Calu3 (cell line): ENCODE results near the gene MBL2. TPM values are rescaled to one million over a fixed set of nuclear protein-coding genes. Genes with fewer than 3 reads are reported as not detected.

ENCODE experiments used
- BruUV-seq: library from RNA; stranded (reverse); fragments of 400-500 nt; replicated peaks from 2 replicates; lab custom pipeline; 2021; lab: Mats Ljungman, UMichigan
- CTCF ChIA-PET: fragments of 300-600 bp; sonication (Branson Sonifier 250); formaldehyde crosslinking; loops from one replicate; lab custom pipeline; 2022; ENCODE audit warnings: antibody characterized with exemption; lab: Charles Lee
- DNase-seq: peaks from one replicate; pipeline ENCODE4 v3.0.0; 2022
- H3K27ac Mint-ChIP-seq: one replicate; pipeline ENCODE4 v1.8.0; 2022; ENCODE audit warnings: mixed read lengths; ENCODE audit not compliant: unreplicated experiment
- H3K27me3 Mint-ChIP-seq: one replicate; pipeline ENCODE4 v1.8.0; 2022; ENCODE audit warnings: mixed read lengths; ENCODE audit not compliant: unreplicated experiment
- H3K36me3 Mint-ChIP-seq: one replicate; pipeline ENCODE4 v1.8.0; 2022; ENCODE audit warnings: mild to moderate bottlenecking, moderate library complexity, mixed read lengths; ENCODE audit not compliant: insufficient read depth, unreplicated experiment
- H3K4me1 Mint-ChIP-seq: one replicate; pipeline ENCODE4 v1.8.0; 2022; ENCODE audit warnings: mild to moderate bottlenecking, low read depth, mixed read lengths; ENCODE audit not compliant: unreplicated experiment
- H3K4me3 Mint-ChIP-seq: one replicate; pipeline ENCODE4 v1.8.0; 2022; ENCODE audit warnings: mild to moderate bottlenecking, low read depth, moderate library complexity, mixed read lengths; ENCODE audit not compliant: unreplicated experiment
- H3K9me3 Mint-ChIP-seq: one replicate; pipeline ENCODE4 v1.8.0; 2022; ENCODE audit warnings: low read depth, mixed read lengths; ENCODE audit not compliant: unreplicated experiment
- CTCF ChIP-seq: fragments of 200-600 bp; IDR thresholded peaks from one replicate; pipeline ENCODE4 v1.8.0; 2022; ENCODE audit warnings: antibody characterized with exemption; ENCODE audit not compliant: unreplicated experiment
- intact Hi-C: fragments of 100-400 bp; cut with micrococcal nuclease; formaldehyde crosslinking; loops from one replicate; pipeline ENCODE4 v1.10.0; 2022; ENCODE audit not compliant: unreplicated experiment
- total RNA-seq: library from RNA; stranded (reverse); gene quantifications from 2 replicates; pipeline ENCODE4 v1.2.3, GENCODE V29; 2022

The MBL2 gene
- total RNA-seq, 1 experiment from 2014 or later, result not detected

DNA sequence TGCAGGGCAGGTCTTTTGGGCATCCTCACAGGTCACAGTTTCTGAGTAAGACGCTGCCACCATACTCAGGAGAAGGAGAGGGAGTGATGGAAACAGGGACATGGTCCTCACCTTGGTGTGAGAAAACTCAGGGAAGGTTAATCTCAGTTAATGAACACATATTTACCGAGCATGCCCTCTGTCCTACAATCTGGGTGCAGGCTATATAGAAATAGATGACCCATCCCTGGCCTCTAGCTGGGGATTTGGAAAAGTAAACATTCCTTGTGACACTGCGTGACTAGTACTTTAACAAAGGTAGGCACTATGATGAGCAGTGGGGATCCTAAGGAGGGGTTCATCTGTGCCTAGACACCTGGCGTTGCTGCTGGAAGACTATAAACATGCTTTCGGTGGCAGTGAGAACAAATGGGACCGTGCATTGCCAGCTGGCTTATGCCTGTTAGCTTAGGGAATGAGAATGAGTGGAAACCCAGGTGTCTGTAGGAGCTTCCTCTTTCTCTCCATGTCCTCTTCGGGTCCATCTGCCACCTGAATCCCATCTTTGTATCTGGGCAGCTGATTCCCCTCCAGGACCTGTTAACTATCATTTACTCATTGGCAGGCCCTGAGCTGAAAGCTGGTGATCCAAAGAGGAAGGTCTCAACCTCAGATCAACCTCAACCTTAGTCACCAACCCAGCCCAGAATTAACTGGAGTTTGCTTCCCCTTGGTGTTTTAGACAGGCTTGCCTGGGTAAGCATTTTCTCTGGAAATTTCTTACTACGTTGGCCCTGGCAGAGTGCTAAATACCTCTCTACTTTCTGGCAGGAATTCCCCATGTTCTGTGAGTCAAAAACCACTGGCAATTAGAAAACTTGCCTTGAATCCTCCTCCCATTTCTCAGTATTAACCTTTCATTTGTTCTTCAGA lies 794 bp downstream of the MBL2 start:
- BruUV-seq, result no TSS peak
- Mint-ChIP-seq H3K36me3 (no peaks in the 10 kb centered on the region), H3K4me3 (no peak overlapping the region), H3K4me1 (no peaks in the 10 kb centered on the region), H3K9me3 (no peaks in the 10 kb centered on the region), H3K27ac (no peak overlapping the region), H3K27me3 (no peaks in the 10 kb centered on the region)
- CTCF ChIA-PET, result no interaction called here
- intact Hi-C loops, result no loop called here
- DNase-seq, result no peak
- TF ChIP-seq CTCF, result no peak

DNA sequence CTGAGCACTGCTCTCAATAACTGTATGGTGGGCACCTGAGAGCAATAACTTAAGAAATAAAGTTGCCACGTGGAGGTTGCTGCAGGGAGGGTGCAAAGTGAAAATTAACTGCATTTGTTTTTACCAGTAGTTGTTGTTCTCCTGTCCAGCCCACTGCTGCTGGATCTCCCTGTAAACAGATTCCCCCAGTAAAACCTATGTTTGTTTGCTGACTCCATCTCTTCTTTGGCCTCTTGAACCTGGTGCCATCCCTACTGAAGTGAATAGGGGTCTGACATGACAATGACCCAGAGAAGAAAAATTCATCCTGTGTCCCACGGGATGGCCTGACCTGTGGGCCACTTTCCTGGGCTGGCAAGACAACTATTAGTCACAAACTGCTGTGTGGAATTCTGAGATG lies 1.7 kb downstream of the MBL2 start:
- Mint-ChIP-seq H3K36me3 (no peaks in the 10 kb centered on the region), H3K27me3 (no peaks in the 10 kb centered on the region), H3K4me1 (no peaks in the 10 kb centered on the region), H3K4me3 (no peak overlapping the region), H3K27ac (no peak overlapping the region), H3K9me3 (no peaks in the 10 kb centered on the region)
- CTCF ChIA-PET, result no interaction called here
- TF ChIP-seq CTCF, result no peak
- no peak for DNase-seq
- BruUV-seq, result no TSS peak
- intact Hi-C loops, result no loop called here

GRCh38 chr10:52769966-52770365 lies 2.6 kb downstream of the MBL2 start:
- CTCF ChIA-PET, result no interaction called here

GRCh38 chr10:52768001-52768532 lies 4.5 kb downstream of the MBL2 start:
- no peak for TF ChIP-seq CTCF
- H3K27ac Mint-ChIP-seq, result no peak overlapping the region
- intact Hi-C loops, result no loop called here
- no peak for DNase-seq
- H3K36me3 Mint-ChIP-seq, result no peaks in the 10 kb centered on the region
- CTCF ChIA-PET, result interaction anchor here (0.6 kb wide), 1 partner anchor 134 kb away, joined by 3 read pairs; no protein-coding TSS in a partner anchor
- no peaks in the 10 kb centered on the region for H3K9me3 Mint-ChIP-seq
- H3K4me1 Mint-ChIP-seq, result no peaks in the 10 kb centered on the region
- H3K27me3 Mint-ChIP-seq, result no peaks in the 10 kb centered on the region
- H3K4me3 Mint-ChIP-seq, result no peak overlapping the region
- no TSS peak for BruUV-seq

More at GRCh38 chr10:52769966-52770365, 2.6 kb downstream of the MBL2 start:
- Mint-ChIP-seq H3K36me3 (no peaks in the 10 kb centered on the region), H3K4me3 (no peak overlapping the region), H3K27ac (no peak overlapping the region), H3K27me3 (no peaks in the 10 kb centered on the region), H3K4me1 (no peaks in the 10 kb centered on the region), H3K9me3 (no peaks in the 10 kb centered on the region)
- DNase-seq, result no peak
- TF ChIP-seq CTCF, result no peak
- intact Hi-C loops, result no loop called here
- no TSS peak for BruUV-seq
